Measurements from ENCODE around the gene WDR26.

GRCh38 chr1:224447251-224447650, 12.7 kb upstream of the WDR26 start:
- TF ChIP-seq CTCF (IDR thresholded peaks at IDR 0.05; ENCODE audit: insufficient read depth, low read length, poor library complexity, severe bottlenecking) = no peak
- no peak for TF ChIP-seq EZH2phosphoT487 (conservative IDR thresholded peaks at IDR 0.05; ENCODE audit: low read length)
